Smooth muscle cell (in vitro differentiated cells): ENCODE data around the gene CX3CR1. TPM values are rescaled to one million over a fixed set of nuclear protein-coding genes. Genes with fewer than 3 reads are reported as not detected.

ENCODE experiments used
- DNase-seq: peaks from one replicate; lab custom pipeline; 2025; ENCODE audit not compliant: unreplicated experiment; lab: John Stamatoyannopoulos, UW
- H2AFZ ChIP-seq: fragments of 200-600 bp; sonication (generic); 2 replicates; pipeline ENCODE4 v1.6.0; 2016; ENCODE audit warnings: antibody characterized with exemption, low read depth, mild to moderate bottlenecking
- H3F3A ChIP-seq: fragments of 200-600 bp; sonication (generic); 2 replicates; pipeline ENCODE4 v1.6.0; 2017; ENCODE audit warnings: antibody characterized with exemption, low read depth
- H3K27ac ChIP-seq: fragments of 200-600 bp; sonication (generic); 2 replicates; pipeline ENCODE4 v1.5.1; 2016; ENCODE audit warnings: low read depth, mild to moderate bottlenecking
- H3K27me3 ChIP-seq: fragments of 200-600 bp; sonication (generic); 2 replicates; pipeline ENCODE4 v1.6.1; 2016; ENCODE audit warnings: low read depth, mild to moderate bottlenecking
- H3K36me3 ChIP-seq: fragments of 200-600 bp; sonication (generic); 2 replicates; pipeline ENCODE4 v1.5.1; 2016; ENCODE audit warnings: low read depth
- H3K4me1 ChIP-seq: fragments of 200-600 bp; sonication (generic); 2 replicates; pipeline ENCODE4 v1.5.1; 2016; ENCODE audit warnings: low read depth
- H3K4me2 ChIP-seq: fragments of 200-600 bp; sonication (generic); 2 replicates; pipeline ENCODE4 v1.6.0; 2016; ENCODE audit warnings: mild to moderate bottlenecking
- H3K4me3 ChIP-seq: fragments of 200-600 bp; sonication (generic); 2 replicates; pipeline ENCODE4 v1.5.1; 2016; ENCODE audit warnings: mild to moderate bottlenecking
- H3K79me2 ChIP-seq: fragments of 200-600 bp; sonication (generic); 2 replicates; pipeline ENCODE4 v1.6.0; 2016; ENCODE audit warnings: low read depth, mild to moderate bottlenecking
- H3K9ac ChIP-seq: fragments of 200-600 bp; sonication (generic); 2 replicates; pipeline ENCODE4 v1.6.0; 2016; ENCODE audit warnings: low read depth
- H3K9me3 ChIP-seq: fragments of 200-600 bp; sonication (generic); replicated peaks from 2 replicates; pipeline ENCODE4 v1.5.1; 2016; ENCODE audit warnings: low read depth
- H4K20me1 ChIP-seq: fragments of 200-600 bp; sonication (generic); 2 replicates; pipeline ENCODE4 v1.6.0; 2016; ENCODE audit warnings: low read depth
- CTCF ChIP-seq: fragments of 200-600 bp; sonication (generic); IDR thresholded peaks from 2 replicates; pipeline ENCODE4 v1.5.1; 2017; ENCODE audit warnings: borderline replicate concordance, mild to moderate bottlenecking, antibody characterized with exemption; ENCODE audit not compliant: insufficient read depth, poor library complexity, severe bottlenecking
- WGBS: methylation state at CpG from one replicate; pipeline ENCODE4 v1.1.7; 2016; ENCODE audit warnings: low lambda C conversion rate; 5-methylcytosine and 5-hydroxymethylcytosine counted together
- polyA plus RNA-seq: library from polyadenylated mRNA; unstranded; fragments of >200 nt; fragmentation: Nextera tagmentation; extraction: Ambion mirVana; gene quantifications from 2 replicates; pipeline ENCODE4 v1.2.1, GENCODE V29; 2016
- total RNA-seq: library from RNA; depleted of rRNA; stranded (reverse); fragments of >200 nt; gene quantifications from 2 replicates; pipeline ENCODE4 v1.2.3, GENCODE V29; 2014

CX3CR1 gene
- total and polyA plus RNA-seq, 2 experiments from 2014 or later: not detected

- Histone ChIP-seq H3K79me2 (no peaks in the 10 kb centered on the region), H3K4me2 (no peak overlapping the region), H3K36me3 (no peaks in the 10 kb centered on the region), H3K9me3 (no peaks in the 10 kb centered on the region), H2AFZ (no peak overlapping the region), H3K27ac (no peak overlapping the region), H3K9ac (no peak overlapping the region), H4K20me1 (no peaks in the 10 kb centered on the region), H3K4me3 (no peak overlapping the region), H3K27me3 (no peaks in the 10 kb centered on the region), H3F3A (no peaks in the 10 kb centered on the region), H3K4me1 (no peaks in the 10 kb centered on the region)
- DNase-seq: no peak
- TF ChIP-seq CTCF: no peak
- 93% methylated on average over 1 of the region's 1 CpG for WGBS
Observed at GRCh38 chr3:39315420-39315819, 35.6 kb upstream of the CX3CR1 start.

GRCh38 chr3:39313289-39313688 lies 33.5 kb upstream of the CX3CR1 start:
- no peaks in the 10 kb centered on the region for H3K4me1 ChIP-seq
- no peak overlapping the region for H3K4me2 ChIP-seq
- H3K9ac ChIP-seq: no peak overlapping the region
- no peak overlapping the region for H3K4me3 ChIP-seq
- H4K20me1 ChIP-seq: no peaks in the 10 kb centered on the region
- H2AFZ ChIP-seq: no peak overlapping the region
- H3K79me2 ChIP-seq: no peaks in the 10 kb centered on the region
- no peaks in the 10 kb centered on the region for H3K9me3 ChIP-seq
- TF ChIP-seq CTCF: no peak
- H3K27me3 ChIP-seq: no peaks in the 10 kb centered on the region
- H3K27ac ChIP-seq: no peak overlapping the region
- DNase-seq: no peak
- H3F3A ChIP-seq: no peaks in the 10 kb centered on the region
- H3K36me3 ChIP-seq: no peaks in the 10 kb centered on the region

GRCh38 chr3:39302178-39302577 lies 22.3 kb upstream of the CX3CR1 start:
- 96% methylated on average over 2 of the region's 2 CpGs for WGBS
- TF ChIP-seq CTCF: no peak

GRCh38 chr3:39299279-39299678 lies 19.4 kb upstream of the CX3CR1 start:
- H3K4me1 ChIP-seq: no peaks in the 10 kb centered on the region
- no peaks in the 10 kb centered on the region for H3K36me3 ChIP-seq
- H4K20me1 ChIP-seq: no peaks in the 10 kb centered on the region
- H3K4me3 ChIP-seq: no peak overlapping the region
- H3K9me3 ChIP-seq: no peaks in the 10 kb centered on the region
- H3K4me2 ChIP-seq: no peak overlapping the region
- H3K27me3 ChIP-seq: no peaks in the 10 kb centered on the region
- no peak for TF ChIP-seq CTCF
- H3F3A ChIP-seq: no peaks in the 10 kb centered on the region
- H3K27ac ChIP-seq: no peak overlapping the region
- no peak overlapping the region for H2AFZ ChIP-seq
- no peaks in the 10 kb centered on the region for H3K79me2 ChIP-seq
- no peak overlapping the region for H3K9ac ChIP-seq
- DNase-seq: no peak

More at GRCh38 chr3:39302178-39302577, 22.3 kb upstream of the CX3CR1 start:
- H3F3A ChIP-seq: no peaks in the 10 kb centered on the region
- no peaks in the 10 kb centered on the region for H4K20me1 ChIP-seq
- H2AFZ ChIP-seq: no peak overlapping the region
- no peaks in the 10 kb centered on the region for H3K27me3 ChIP-seq
- H3K36me3 ChIP-seq: no peaks in the 10 kb centered on the region
- no peaks in the 10 kb centered on the region for H3K9me3 ChIP-seq
- no peaks in the 10 kb centered on the region for H3K79me2 ChIP-seq
- H3K9ac ChIP-seq: no peak overlapping the region
- no peak for DNase-seq
- H3K4me3 ChIP-seq: no peak overlapping the region
- H3K27ac ChIP-seq: no peak overlapping the region
- no peaks in the 10 kb centered on the region for H3K4me1 ChIP-seq
- no peak overlapping the region for H3K4me2 ChIP-seq
